Renal pelvis (tissue), 4 donors: Measurements from ENCODE around the gene ART5. TPM values are rescaled to one million over a fixed set of nuclear protein-coding genes. Genes with fewer than 3 reads are reported as not detected.
"Not testable (repeated sequence)": the region's sequence is repeated elsewhere in the genome, so short reads cannot be mapped to it uniquely, and the experiment has no call there.

Experiments
- DNase-seq: peaks from one replicate; pipeline ENCODE4 v3.0.0-alpha.2; 2013
- polyA plus RNA-seq, 3 donors: library from polyadenylated mRNA; unstranded; fragments of 120-200 nt; gene quantifications; one replicate each; pipeline ENCODE4 v1.2.1, GENCODE V29; 2013; ENCODE audit not compliant: insufficient read length in 3 of 3

The ART5 gene
- polyA plus RNA-seq, 3 donors = 3.4 to 4.6 (median 3.9) TPM

DNA sequence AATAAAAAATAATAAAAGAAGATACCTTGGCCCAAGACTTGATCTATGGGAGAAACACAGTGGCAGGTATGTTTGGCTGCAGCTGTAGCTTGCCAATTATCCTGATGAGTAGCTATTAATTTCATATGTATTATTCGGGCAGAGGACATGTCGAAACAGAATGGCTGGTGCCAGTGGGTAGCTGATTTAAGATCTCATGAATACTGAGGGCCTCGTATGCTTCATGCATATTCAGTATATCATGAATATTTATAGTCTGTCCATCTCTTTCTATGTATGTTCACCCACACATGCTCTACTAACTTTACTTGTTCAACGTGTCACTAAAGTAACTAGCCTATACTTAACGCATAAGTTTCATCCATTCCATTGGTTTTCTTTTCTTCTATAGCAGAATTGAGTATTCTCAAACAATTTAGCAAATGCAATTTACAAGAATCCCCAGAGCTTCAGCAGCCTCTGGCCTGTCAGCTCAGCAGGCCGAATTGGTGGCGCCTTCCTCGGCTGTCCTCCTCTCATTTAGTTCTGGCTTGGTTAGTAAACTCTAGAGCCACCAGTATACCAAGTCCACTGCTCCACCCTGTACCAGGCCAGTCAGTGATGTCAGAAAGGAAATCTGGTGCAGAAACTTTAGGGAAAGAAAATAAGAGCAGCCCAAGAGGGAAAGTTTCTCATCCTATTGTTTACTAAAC lies 17.9 kb downstream of the ART5 start:
- no peak for DNase-seq

DNA sequence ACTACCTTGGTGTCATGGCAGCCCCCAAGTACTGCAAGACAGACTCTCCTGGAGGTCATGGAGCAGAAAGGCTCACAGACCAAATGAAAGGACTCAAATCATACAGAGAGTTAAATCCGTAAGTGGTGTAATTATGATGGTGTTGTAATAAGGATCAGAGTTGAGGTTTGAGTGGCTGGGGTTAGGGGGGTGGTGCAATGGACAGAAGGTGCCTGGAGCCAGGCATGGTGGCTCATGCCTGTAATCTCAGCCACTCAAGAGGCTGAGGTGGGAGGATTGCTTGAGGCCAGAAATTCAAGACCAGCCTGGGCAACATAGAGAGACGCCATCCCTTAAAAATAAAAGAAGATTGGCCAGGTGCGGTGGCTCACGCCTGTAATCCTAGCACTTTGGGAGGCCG lies 18.7 kb downstream of the ART5 start:
- no peak for DNase-seq

DNA sequence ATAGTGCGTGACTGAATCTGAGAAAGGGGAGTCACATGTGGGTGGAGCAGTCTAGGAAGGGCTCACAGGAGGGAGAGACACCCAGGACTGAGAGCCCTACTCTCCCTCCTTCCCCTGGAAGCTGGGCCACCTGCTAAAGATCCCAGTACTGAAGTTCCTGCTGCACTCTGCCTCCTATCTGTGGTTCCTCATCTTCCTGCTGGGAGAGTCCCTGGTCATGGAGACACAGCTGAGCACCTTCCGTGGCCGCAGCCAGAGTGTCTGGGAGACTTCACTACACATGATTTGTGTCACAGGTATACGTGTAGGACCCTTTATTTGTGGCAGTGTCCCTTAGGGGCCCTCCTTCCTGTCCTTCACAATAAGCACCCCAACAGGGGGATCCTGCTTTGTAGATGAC lies 19.3 kb downstream of the ART5 start:
- DNase-seq = no peak

DNA sequence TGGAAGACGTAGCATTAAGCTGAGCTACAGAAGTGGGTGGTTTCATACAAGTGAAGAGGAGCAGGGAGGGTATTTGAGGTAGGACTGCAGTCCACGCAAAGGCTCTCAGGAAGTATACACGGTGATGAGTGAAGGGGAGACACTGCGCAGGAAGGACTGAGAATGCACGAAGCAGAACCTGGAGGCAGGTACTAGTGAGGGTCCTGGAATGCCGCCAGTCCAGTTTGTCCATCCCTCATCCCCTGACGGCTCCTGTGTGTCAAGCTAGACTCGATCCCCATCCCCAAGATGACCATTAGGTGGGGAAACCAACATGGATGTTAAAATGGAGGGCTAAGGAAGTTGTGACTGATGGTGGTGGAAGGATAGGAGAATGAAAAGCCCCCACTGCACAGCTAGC lies 23.8 kb downstream of the ART5 start:
- no peak for DNase-seq

DNA sequence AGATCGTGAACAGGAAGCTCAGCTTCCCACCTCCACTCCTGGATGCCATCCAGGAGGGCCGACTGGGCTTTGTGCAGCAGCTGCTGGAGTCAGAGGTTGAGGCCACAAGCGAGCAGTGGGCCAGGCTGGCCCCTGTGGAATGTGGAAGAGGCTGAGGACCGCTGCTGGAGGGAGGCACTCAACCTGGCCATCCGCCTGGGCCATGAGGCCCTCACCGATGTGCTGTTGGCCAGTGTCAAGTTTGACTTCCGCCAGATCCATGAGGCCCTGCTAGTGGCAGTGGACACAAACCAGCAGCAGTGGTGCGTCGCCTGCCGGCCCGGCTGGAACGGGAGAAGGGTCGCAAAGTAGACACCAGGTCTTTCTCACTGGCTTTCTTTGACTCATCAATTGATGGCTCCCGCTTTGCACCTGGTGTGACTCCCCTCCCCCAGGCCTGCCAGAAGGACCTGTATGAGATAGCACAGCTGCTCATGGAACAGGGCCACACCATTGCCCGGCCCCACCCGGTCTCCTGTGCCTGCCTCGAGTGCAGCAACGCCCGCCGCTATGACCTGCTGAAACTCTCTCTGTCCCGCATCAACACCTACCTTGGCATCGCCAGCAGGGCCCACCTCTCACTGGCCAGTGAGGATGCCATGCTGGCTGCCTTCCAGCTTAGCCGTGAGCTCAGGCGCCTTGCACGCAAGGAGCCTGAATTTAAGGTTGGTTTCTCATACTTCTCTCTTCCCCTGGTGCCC lies 24.9 kb downstream of the ART5 start:
- no peak for DNase-seq

DNA sequence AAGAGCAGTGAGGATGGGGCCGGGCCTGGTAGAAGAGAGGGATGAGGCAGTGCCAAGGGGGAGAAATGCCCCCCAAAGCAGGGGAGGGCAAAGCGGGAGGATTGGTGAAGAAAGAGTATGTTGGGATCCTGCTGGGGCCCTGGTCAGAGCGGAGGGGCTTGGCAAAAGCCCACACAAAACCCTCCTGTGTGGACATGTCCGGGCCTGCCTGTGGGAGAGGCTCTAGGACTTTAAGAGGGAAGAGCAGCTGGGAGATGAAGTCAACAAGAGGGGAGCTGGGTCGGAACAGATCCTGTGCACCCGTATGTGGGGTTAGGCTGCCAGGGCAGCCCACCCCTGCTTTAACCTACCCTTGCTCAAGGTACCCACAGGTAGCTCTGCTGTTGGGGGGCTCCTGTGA lies 25.8 kb downstream of the ART5 start:
- DNase-seq = no peak

DNA sequence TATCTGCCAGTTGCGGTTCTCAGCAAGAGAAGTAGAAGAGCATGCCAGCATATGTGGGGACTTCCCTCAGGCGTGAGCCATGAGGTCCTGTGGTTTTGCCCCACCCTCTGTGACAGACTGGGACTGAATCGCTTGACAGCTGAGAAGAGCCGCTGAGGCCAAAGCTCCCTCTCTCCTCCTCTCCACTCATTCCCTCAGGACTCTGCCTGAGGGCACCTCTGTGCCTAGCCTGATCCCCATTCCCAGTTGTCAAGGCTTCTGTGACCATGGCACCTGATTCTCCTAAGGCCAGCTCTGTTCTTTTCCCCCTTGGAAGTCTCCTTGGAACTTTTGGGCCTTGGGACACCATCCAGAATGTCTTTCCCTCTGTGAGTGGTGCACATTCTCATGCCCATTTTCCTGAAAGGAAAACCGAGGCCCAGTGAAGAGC lies 27.0 kb downstream of the ART5 start:
- DNase-seq = no peak

DNA sequence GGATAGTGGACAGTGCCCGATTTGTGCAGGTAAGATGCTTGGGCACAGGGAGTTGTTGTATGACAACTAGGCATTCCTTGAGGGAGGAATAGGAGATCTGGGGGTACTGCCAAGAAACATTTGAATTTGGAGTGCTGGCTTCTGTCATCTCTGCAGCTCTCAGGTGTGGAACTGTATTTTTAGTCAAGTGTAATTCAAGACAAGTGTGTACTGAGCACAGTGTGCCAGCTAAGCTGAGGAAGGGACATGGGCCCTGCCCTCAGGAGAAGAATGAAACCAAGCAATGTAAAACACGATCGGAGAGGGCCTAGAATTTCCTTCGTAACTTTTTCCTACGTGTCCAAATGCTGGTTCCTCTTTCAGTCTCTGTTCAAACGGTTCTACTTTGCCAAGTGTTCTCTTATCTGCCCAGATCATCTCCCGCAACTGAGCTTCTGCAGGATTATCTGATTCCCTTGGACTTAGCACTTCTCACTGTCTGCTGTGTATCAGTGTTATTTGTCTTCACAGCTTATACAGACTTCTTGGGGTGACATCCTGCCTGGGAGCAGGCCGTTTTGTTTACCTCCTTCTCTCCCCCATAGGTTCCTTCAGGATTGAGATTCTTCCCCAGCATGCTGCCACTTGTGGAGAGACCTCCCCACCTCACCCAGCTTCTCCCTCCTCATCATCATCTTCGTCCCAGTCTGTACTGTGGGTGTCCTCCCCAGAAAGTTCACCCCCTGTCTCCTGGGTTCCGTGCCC lies 27.6 kb downstream of the ART5 start:
- DNase-seq = no peak

DNA sequence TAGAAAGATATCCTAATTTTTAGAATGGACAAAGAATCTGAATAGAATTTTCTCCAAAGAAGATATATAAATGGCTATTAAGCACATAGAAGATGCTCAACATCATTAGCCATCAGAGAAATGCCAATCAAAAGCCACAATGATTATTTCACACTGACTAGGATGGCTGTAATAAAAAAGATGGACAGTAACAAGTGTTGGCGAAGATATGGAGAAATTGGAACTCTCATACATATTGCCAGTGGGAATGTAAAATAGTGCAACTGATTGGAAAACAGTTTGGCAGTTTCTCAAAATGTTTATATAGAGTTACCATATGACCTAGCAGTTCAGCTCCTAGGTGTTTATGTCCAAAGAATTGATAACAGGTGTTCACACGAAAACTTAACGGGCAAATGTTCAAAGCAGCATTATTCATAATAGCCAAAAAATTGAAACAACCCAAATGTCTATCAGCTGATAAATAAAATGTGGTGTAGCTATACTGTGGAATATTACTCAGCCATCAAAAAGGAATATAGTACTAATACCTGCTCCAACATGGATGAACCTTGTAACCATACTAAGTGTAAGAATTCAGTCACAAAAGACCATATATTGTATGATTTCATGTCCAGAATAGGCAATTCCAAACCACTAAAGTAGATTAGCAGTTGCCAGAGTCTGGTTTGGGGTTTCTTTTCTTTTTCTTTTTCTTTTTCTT lies 29.7 kb downstream of the ART5 start:
- DNase-seq = no peak

DNA sequence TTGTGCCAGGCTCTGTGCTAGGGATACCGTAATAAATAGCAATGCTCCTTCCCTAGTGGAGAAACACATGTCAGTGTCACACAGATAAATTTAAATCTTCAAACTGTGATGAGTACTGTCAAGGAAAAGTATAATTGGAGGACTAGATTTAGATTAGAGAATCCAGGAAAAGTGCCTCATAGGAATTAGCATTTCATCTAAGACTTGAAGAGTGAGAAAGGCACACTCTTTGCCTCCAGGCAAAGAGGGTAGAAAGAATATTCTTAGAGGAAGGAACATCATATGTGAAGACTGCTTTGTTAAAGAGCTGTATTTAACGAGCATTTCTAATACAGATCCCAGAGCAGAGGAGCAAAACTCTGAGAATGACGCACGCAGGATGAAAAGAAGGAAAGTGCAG lies 30.9 kb downstream of the ART5 start:
- DNase-seq = no peak

DNA sequence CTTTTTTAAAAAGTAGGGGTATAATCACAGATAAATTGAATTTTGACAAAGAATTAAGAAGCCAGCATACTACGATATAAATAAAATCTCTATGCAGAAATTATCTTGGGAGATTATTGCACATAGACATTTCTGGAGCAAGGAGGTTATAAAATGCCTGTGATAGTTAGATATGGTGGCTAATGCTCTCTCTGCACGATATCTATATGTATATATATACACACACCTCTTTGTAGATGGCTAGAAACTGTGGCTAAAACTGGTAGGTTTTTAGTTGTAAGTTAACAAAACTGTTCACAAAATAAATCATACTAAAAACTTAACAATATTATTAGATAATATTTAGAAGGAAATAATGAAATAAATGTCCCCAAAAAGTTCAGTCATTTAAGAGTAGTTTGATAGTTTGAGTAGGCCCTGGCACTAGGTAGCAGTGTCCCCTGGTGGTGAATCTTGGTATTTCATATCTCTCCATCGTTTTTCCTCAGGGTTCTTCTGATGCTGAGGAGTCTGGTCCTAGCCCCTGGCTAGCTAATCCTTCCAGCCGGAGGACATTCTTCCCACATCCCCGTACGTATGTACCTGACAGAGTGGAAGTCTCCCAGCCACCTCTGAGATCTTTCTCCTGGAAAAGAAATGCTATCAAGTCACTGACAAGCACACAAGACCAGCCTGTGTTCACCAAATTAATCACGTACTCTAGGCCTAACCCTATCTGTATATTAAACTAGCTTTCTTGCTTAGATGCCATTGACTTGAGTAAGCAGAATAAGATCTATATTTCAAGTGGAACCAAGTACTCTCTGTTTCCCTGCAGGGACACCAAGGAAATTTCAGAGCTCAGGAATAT lies 32.2 kb downstream of the ART5 start:
- peak; percentile 35 for DNase-seq

DNA sequence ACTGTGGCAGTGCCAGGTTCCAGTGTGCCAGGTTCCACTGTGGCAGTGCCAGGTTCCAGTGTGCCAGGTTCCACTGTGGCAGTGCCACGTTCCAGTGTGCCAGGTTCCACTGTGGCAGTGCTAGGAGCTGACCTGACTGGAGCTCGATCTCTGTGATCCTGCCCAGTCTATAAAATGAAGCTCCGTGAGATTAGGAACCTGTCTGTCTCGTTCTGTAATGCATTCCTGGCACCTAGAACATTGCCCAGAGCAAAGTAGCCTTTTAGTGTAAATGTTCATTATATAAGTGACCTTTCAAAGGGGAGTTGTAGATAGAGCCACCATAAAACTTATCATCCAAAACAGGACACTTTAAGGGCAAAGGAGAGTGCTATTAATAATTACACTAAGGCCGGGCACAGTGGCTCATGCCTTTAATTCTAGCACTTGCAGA lies 36.0 kb downstream of the ART5 start:
- no peak for DNase-seq

DNA sequence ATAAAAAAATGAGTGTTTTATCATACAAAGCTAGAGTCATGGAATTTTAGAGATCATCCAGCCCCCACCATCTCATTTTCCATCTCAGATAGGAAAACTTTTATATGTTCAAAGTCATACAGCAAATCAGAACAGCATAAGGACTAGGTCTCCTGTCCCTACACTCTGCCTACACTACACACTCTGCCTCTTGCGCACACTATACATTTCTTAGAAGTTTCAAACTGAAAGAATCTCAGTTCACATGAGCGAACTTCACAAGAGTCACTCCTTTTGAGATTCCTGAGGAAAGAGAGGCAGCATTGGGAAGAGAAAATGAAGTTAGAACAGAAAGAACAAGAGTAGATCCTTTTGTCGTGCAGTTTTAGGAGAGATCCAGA lies 36.5 kb downstream of the ART5 start:
- no peak for DNase-seq

DNA sequence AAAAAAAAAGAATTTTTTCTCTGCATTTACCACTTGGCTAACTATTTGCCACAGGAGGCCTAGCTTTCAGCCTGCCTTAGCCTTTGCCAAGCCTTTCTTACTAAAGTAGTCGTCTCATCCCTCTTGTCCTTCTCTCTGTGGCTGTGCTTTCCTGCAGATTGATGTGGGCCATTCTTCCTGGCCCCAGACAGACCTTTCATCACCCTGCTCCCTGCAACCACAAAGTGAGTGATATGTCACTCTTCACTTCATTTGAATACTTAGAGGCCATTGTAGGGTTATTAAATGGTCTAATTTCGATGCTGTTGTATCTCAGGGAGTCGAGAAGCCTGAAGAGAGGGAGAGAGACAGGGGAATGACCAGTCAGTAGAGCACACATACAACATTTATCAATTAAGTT lies 37.6 kb downstream of the ART5 start:
- DNase-seq = no peak

DNA sequence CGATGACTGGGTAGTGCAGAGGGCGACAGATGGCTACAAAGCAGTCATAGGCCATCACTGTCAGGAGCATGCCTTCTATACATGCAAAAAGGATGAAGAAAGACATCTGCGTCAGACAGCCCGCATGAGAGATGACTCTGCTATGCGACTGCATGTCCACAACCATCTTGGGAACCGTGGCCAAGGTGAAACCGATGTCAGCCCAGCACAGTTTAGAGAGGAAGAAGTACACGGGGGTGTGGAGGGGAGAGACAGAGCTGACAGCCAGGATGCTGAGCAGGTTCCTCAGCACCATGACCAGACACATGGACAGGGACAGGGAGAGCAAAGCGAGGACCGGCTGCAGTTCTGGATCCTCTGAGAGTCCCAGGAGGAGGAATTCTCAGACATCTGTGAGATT lies 41.6 kb downstream of the ART5 start:
- DNase-seq = not testable (repeated sequence)

DNA sequence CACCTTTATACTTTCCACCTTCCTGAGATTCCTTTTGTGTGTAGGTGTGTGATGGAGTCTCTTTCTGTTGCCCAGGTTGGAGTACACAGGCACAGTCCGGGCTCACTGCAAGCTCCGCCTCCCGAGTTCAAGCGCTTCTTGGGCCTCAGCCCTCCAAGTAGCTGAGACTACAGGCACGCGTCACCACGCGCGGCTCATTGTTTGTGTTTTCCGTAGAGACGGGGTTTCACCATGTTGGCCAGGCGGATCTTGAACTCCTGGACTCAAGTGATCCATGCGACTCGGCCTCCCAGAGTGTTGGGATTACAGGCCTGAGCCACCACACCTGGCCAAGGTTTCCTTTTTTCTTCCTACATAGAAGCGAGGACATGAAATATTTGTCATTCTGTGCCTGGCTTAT lies 44.0 kb downstream of the ART5 start:
- DNase-seq = not testable (repeated sequence)

DNA sequence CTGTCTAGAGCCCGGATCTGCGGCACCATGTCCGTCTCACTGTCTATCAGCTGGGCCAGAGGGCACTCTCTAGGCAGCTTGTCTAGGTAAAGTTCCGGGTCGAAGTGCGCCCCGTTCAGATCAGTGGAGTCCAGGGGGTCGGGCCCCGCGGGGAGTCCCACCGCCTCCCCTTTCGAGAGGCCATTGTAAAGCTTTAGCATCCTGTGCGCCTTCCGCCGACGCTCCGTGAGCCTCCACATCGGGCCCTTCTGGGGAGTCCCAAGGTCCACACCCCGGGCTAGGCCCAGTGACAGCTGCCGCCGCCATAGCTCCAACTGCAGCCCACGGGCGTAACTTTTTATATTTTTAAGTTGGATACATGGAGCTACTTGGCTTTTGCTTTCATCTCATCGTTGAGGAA lies 50.5 kb downstream of the ART5 start:
- not testable (repeated sequence) for DNase-seq

DNA sequence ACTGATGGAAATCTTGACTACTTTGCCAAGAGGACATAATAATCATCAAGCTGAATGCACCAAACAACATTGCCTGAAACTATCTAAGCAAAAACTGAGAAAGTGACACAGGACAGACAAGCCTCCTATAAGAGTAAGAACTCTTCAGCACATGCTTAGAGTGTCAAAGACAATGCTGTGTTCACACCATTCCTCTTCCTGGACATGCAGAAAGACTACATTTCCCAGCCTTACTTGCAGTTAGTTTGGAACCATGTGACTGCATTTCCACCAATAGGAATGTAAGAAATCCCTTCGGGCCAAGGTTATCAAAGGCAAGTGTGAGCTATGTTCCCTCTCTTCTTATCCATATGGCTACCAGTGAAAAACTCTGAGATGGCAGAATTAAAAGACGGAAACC lies 51.6 kb downstream of the ART5 start:
- not testable (repeated sequence) for DNase-seq

DNA sequence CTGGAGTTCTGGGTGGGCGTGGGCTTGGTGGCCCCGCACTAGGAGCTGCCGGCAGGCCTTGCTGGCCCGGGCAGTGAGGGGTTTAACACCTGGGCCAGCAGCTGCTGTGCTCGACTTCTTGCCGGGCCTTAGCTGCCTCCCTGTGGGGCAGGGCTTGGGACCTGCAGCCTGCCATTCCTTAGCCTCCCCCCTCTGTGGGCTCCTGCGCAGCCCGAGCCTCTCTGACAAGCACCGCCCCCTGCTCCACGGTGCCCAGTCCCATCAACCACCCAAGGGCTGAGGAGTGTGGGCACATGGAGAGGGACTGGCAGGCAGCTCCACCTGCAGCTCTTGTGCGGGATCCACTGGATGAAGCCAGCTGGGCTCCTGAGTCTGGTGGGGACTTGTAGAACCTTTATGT lies 53.0 kb downstream of the ART5 start:
- DNase-seq = not testable (repeated sequence)
